Urothelium cell line (cell line): ENCODE data around the gene ASTL.

Experiments used
- DNase-seq: peaks from one replicate; pipeline ENCODE4 v3.0.0; 2011; ENCODE audit warnings: low spot score, mixed read lengths
- FAIRE-seq: peaks from 2 replicates; lab custom pipeline; 2011; peaks lifted over from hg19 to GRCh38; lab: Jason Lieb, UNC

Gene ASTL

GRCh38 chr2:96102596-96103186, 35.6 kb downstream of the ASTL start:
- no peak for FAIRE-seq
- no peak for DNase-seq

- FAIRE-seq (no peak), DNase-seq (no peak)
Measured at GRCh38 chr2:96100893-96101304, 37.4 kb downstream of the ASTL start.

- no peak for FAIRE-seq
Measured at GRCh38 chr2:96099861-96100798, 38.2 kb downstream of the ASTL start.

GRCh38 chr2:96098900-96099590, 39.3 kb downstream of the ASTL start:
- DNase-seq = no peak
- no peak for FAIRE-seq

More at GRCh38 chr2:96099861-96100798, 38.2 kb downstream of the ASTL start:
- DNase-seq = no peak

- DNase-seq (no peak), FAIRE-seq (peak; percentile 17)
Measured at GRCh38 chr2:96097951-96098823, 40.1 kb downstream of the ASTL start.

- no peak for FAIRE-seq
- DNase-seq = no peak
Measured at GRCh38 chr2:96097441-96097840, 40.9 kb downstream of the ASTL start.

- DNase-seq (no peak), FAIRE-seq (no peak)
Measured at GRCh38 chr2:96095116-96095636, 43.1 kb downstream of the ASTL start.

GRCh38 chr2:96093528-96093927, 44.8 kb downstream of the ASTL start:
- DNase-seq = no peak
- FAIRE-seq = no peak

- no peak for FAIRE-seq
Measured at GRCh38 chr2:96092951-96093350, 45.4 kb downstream of the ASTL start.

GRCh38 chr2:96092573-96092877, 45.8 kb downstream of the ASTL start:
- DNase-seq (no peak), FAIRE-seq (no peak)

More at GRCh38 chr2:96092951-96093350, 45.4 kb downstream of the ASTL start:
- DNase-seq = no peak

GRCh38 chr2:96091711-96092572, 46.4 kb downstream of the ASTL start:
- peak; percentile 3 for DNase-seq
- no peak for FAIRE-seq

- FAIRE-seq (no peak), DNase-seq (no peak)
Measured at GRCh38 chr2:96091141-96091710, 47.1 kb downstream of the ASTL start.

GRCh38 chr2:96090196-96090926, 47.9 kb downstream of the ASTL start:
- DNase-seq (peak; percentile 3), FAIRE-seq (no peak)

- DNase-seq (peak; percentile 6), FAIRE-seq (no peak)
Measured at GRCh38 chr2:96089356-96090195, 48.7 kb downstream of the ASTL start.

GRCh38 chr2:96088340-96089335, 49.7 kb downstream of the ASTL start:
- DNase-seq = no peak
- FAIRE-seq = peak; percentile 76

GRCh38 chr2:96087130-96087529, 51.2 kb downstream of the ASTL start:
- FAIRE-seq = no peak
- no peak for DNase-seq
